Hepatocyte (in vitro differentiated cells): ENCODE measurements around the gene DBN1. TPM values are rescaled to one million over a fixed set of nuclear protein-coding genes. Genes with fewer than 3 reads are reported as not detected.

ENCODE experiments used
- DNase-seq: peaks from one replicate; pipeline ENCODE4 v3.0.0-alpha.2; 2016; ENCODE audit warnings: low spot score
- H2AFZ ChIP-seq: fragments of 200-600 bp; sonication (generic); 2 replicates; pipeline ENCODE4 v1.6.0; 2016; ENCODE audit warnings: antibody characterized with exemption, mild to moderate bottlenecking
- H3K27ac ChIP-seq: fragments of 200-600 bp; sonication (generic); 2 replicates; pipeline ENCODE4 v1.5.1; 2016; ENCODE audit warnings: mild to moderate bottlenecking
- H3K27me3 ChIP-seq: fragments of 200-600 bp; sonication (generic); 2 replicates; pipeline ENCODE4 v1.6.1; 2016
- H3K36me3 ChIP-seq: fragments of 200-600 bp; sonication (generic); replicated peaks from 2 replicates; pipeline ENCODE4 v1.5.1; 2016; ENCODE audit warnings: low read depth; ENCODE audit not compliant: insufficient read depth
- H3K4me1 ChIP-seq: fragments of 200-600 bp; sonication (generic); 2 replicates; pipeline ENCODE4 v1.5.1; 2016; ENCODE audit warnings: mild to moderate bottlenecking, moderate library complexity; ENCODE audit not compliant: insufficient read depth
- H3K4me2 ChIP-seq: fragments of 200-600 bp; sonication (generic); 2 replicates; pipeline ENCODE4 v1.6.0; 2016
- H3K4me3 ChIP-seq: fragments of 200-600 bp; sonication (generic); 2 replicates; pipeline ENCODE4 v1.5.1; 2016; ENCODE audit warnings: mild to moderate bottlenecking
- H3K79me2 ChIP-seq: fragments of 200-600 bp; sonication (generic); 2 replicates; pipeline ENCODE4 v1.6.0; 2017; ENCODE audit warnings: mild to moderate bottlenecking
- H3K9me2 ChIP-seq: fragments of 200-600 bp; sonication (generic); replicated peaks from 2 replicates; pipeline ENCODE4 v1.6.0; 2017; ENCODE audit warnings: mild to moderate bottlenecking; ENCODE audit not compliant: insufficient read depth
- H3K9me3 ChIP-seq: fragments of 200-600 bp; sonication (generic); 2 replicates; pipeline ENCODE4 v1.5.1; 2016; ENCODE audit warnings: low read depth, mild to moderate bottlenecking
- H4K20me1 ChIP-seq: fragments of 200-600 bp; sonication (generic); 2 replicates; pipeline ENCODE4 v1.6.0; 2016; ENCODE audit warnings: mild to moderate bottlenecking; ENCODE audit not compliant: insufficient read depth, poor library complexity, severe bottlenecking
- EZH2 ChIP-seq: fragments of 200-600 bp; sonication (generic); IDR thresholded peaks from 2 replicates; pipeline ENCODE4 v1.6.1; 2016; ENCODE audit warnings: antibody characterized with exemption, mild to moderate bottlenecking, borderline replicate concordance
- EZH2phosphoT487 ChIP-seq: fragments of 200-600 bp; sonication (generic); IDR thresholded peaks from one replicate; pipeline ENCODE4 v1.6.1; 2018; ENCODE audit warnings: antibody characterized with exemption, mild to moderate bottlenecking, low read depth, moderate library complexity; ENCODE audit not compliant: unreplicated experiment, severe bottlenecking
- WGBS: methylation state at CpG from one replicate; pipeline ENCODE4 v1.1.6; 2016; ENCODE audit warnings: low lambda C conversion rate; ENCODE audit errors: missing lambda C conversion rate; 5-methylcytosine and 5-hydroxymethylcytosine counted together
- polyA plus RNA-seq: library from polyadenylated mRNA; unstranded; fragments of >200 nt; fragmentation: Nextera tagmentation; extraction: Ambion mirVana; gene quantifications from 2 replicates; pipeline ENCODE4 v1.2.1, GENCODE V29; 2016
- total RNA-seq: library from RNA; depleted of rRNA; stranded (reverse); fragments of >200 nt; gene quantifications from 2 replicates; pipeline ENCODE4 v1.2.3, GENCODE V29; 2014
- TF ChIP-seq, protein P1 (sequence below): fragments of 200-600 bp; sonication (generic); IDR thresholded peaks from 2 replicates; pipeline ENCODE4 v1.5.1; 2016; ENCODE audit warnings: antibody characterized with exemption, mild to moderate bottlenecking; ENCODE audit not compliant: poor library complexity

DBN1 gene
- total and polyA plus RNA-seq, 2 experiments from 2014 or later, result 107 to 122 TPM

DNA sequence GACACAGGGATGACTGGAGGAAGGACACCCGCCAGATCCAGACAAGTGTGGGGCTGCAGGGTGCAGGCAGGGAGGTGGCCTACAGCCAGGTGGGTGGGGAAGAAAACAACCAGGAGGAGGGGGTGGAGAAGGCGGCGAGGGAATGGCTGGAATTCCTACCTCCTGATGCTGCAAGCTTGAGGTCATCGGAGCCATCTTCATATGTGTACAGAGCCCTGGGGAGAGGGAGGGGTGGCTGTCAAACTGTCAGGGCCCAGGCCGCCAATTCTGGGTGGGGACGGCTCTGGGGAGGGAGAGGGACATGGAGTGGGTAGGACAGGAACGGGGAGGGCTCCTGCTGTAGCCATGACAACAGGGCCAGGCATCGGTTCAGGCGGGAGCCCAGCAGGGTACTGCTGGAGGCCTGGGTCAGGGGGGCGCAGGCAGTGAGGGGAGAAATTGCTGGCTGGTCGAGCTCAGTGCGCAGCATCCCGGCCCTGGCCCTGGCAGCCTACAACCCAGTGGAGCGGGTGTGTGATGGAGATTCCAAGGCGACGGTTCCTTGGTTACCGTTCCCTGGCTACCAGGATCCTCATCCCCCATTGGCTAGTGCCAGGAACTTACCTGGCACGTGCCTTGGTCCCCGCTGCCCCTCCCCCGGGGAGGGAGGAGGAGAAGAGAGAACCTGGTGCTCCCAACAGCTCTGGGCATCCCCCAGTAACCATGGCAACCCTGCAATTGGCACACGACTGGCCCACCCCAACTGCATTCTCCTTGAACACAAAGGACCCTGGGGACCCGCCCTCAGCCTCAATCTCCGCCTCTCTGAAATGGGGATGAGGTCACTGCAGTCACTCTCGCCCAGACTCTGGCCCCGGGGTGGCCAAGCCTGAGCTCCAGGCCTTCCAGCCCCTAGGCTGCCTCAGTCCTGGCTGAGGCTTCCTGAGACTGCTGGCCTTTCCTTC, 4.5 kb downstream of the DBN1 start:
- H3K27me3 ChIP-seq, result no peaks in the 10 kb centered on the region
- H3K4me3 ChIP-seq, result no peak overlapping the region
- H3K79me2 ChIP-seq, result peaks cover 49% of the 10 kb centered on the region
- peaks cover 5% of the 10 kb centered on the region for H3K36me3 ChIP-seq
- H2AFZ ChIP-seq, result no peak overlapping the region
- H3K27ac ChIP-seq, result no peak overlapping the region
- no peaks in the 10 kb centered on the region for H3K9me3 ChIP-seq
- peaks cover 17% of the 10 kb centered on the region for H3K4me1 ChIP-seq
- 76% methylated on average over 24 of the region's 25 CpGs for WGBS
- TF ChIP-seq, protein P1, sequence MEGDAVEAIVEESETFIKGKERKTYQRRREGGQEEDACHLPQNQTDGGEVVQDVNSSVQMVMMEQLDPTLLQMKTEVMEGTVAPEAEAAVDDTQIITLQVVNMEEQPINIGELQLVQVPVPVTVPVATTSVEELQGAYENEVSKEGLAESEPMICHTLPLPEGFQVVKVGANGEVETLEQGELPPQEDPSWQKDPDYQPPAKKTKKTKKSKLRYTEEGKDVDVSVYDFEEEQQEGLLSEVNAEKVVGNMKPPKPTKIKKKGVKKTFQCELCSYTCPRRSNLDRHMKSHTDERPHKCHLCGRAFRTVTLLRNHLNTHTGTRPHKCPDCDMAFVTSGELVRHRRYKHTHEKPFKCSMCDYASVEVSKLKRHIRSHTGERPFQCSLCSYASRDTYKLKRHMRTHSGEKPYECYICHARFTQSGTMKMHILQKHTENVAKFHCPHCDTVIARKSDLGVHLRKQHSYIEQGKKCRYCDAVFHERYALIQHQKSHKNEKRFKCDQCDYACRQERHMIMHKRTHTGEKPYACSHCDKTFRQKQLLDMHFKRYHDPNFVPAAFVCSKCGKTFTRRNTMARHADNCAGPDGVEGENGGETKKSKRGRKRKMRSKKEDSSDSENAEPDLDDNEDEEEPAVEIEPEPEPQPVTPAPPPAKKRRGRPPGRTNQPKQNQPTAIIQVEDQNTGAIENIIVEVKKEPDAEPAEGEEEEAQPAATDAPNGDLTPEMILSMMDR, result no peak
- peaks cover 47% of the 10 kb centered on the region for H4K20me1 ChIP-seq
- peak; percentile 40 for DNase-seq
- H3K4me2 ChIP-seq, result no peak overlapping the region
- H3K9me2 ChIP-seq, result no peaks in the 10 kb centered on the region

DNA sequence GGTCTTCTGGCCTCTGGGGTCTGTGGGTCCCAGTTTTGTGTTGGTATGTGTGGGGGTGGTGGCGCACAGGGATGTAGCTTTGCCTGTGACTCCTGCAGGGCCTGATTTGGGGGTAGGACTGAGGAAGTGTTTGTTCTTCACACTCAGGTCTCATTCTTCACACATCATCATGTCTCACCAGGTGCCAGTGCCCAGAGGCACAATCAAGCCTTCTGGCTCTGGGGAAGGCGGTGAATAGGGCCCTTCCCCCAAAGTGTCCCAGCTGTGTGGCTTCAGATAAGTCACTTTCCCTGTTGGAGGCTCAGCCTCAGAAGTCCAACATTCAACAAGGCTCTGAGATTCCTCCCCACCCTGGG, 5.1 kb downstream of the DBN1 start:
- H3K27me3 ChIP-seq, result no peaks in the 10 kb centered on the region
- H2AFZ ChIP-seq, result no peak overlapping the region
- WGBS, result 97% methylated on average over 2 of the region's 2 CpGs
- peaks cover 17% of the 10 kb centered on the region for H3K4me1 ChIP-seq
- TF ChIP-seq, protein P1, result no peak
- TF ChIP-seq EZH2phosphoT487 (no peak), EZH2 (no peak)
- H3K9me3 ChIP-seq, result no peaks in the 10 kb centered on the region
- no peak overlapping the region for H3K4me2 ChIP-seq
- no peak for DNase-seq
- no peaks in the 10 kb centered on the region for H3K9me2 ChIP-seq
- peaks cover 5% of the 10 kb centered on the region for H3K36me3 ChIP-seq
- peaks cover 47% of the 10 kb centered on the region for H4K20me1 ChIP-seq
- peaks cover 53% of the 10 kb centered on the region for H3K79me2 ChIP-seq
- H3K4me3 ChIP-seq, result no peak overlapping the region
- no peak overlapping the region for H3K27ac ChIP-seq

DNA sequence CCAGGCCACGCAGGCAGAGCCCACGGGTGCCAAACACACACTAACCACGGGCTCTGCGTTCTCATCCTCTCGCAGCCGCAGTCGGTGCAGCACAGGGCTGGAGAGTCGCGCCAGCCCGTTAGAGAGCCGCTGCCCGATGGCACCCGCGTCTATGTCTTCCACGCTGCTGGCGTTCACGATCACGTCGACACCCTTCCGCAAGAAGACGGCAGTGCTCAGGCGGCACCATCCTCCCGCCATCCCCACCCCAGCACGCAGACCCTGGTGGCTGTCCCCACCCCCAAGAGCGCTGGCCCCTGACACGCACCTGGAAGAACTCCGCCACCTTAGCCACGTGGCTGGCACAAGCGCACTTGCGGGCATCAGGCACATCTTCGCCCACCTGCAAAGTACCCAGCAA, 6.0 kb downstream of the DBN1 start:
- Histone ChIP-seq H3K4me2 (no peak overlapping the region), H4K20me1 (peaks cover 45% of the 10 kb centered on the region), H3K79me2 (peaks cover 48% of the 10 kb centered on the region), H3K27me3 (no peaks in the 10 kb centered on the region), H3K4me3 (no peak overlapping the region), H3K4me1 (peaks cover 16% of the 10 kb centered on the region), H3K36me3 (peaks cover 5% of the 10 kb centered on the region), H3K27ac (no peak overlapping the region), H2AFZ (no peak overlapping the region), H3K9me2 (no peaks in the 10 kb centered on the region), H3K9me3 (no peaks in the 10 kb centered on the region)
- WGBS, result 98% methylated on average over 31 of the region's 31 CpGs
- TF ChIP-seq EZH2, result no peak
- no peak for TF ChIP-seq EZH2phosphoT487
- TF ChIP-seq, protein P1, result no peak
- no peak for DNase-seq
